LNCaP clone FGC (cell line): Measurements from ENCODE around the gene RHOBTB3.

ENCODE experiments used
- DNase-seq: peaks from one replicate; pipeline ENCODE4 v3.0.0-alpha.2; 2011; ENCODE audit warnings: low read depth
- H3K4me3 ChIP-seq: 2 replicates; pipeline ENCODE4 v1.5.1; 2011; ENCODE audit warnings: mild to moderate bottlenecking, low read depth, low read length, control low read depth
- CTCF ChIP-seq: IDR thresholded peaks from 2 replicates; pipeline ENCODE4 v1.5.1; 2012; ENCODE audit warnings: mild to moderate bottlenecking; ENCODE audit not compliant: control insufficient read depth, insufficient read depth; ENCODE audit errors: extremely low read depth

RHOBTB3 gene

GRCh38 chr5:95725071-95725820 lies 5.9 kb upstream of the RHOBTB3 start:
- no peak overlapping the region for H3K4me3 ChIP-seq
- DNase-seq: no peak
- TF ChIP-seq CTCF: no peak

GRCh38 chr5:95725937-95726810 lies 5.0 kb upstream of the RHOBTB3 start:
- DNase-seq: no peak
- TF ChIP-seq CTCF: no peak
- no peak overlapping the region for H3K4me3 ChIP-seq

GRCh38 chr5:95726811-95727763 lies 4.0 kb upstream of the RHOBTB3 start:
- H3K4me3 ChIP-seq: no peak overlapping the region
- TF ChIP-seq CTCF: no peak
- DNase-seq: no peak

GRCh38 chr5:95727764-95728191 lies 3.4 kb upstream of the RHOBTB3 start:
- TF ChIP-seq CTCF: no peak
- H3K4me3 ChIP-seq: no peak overlapping the region
- no peak for DNase-seq

DNA sequence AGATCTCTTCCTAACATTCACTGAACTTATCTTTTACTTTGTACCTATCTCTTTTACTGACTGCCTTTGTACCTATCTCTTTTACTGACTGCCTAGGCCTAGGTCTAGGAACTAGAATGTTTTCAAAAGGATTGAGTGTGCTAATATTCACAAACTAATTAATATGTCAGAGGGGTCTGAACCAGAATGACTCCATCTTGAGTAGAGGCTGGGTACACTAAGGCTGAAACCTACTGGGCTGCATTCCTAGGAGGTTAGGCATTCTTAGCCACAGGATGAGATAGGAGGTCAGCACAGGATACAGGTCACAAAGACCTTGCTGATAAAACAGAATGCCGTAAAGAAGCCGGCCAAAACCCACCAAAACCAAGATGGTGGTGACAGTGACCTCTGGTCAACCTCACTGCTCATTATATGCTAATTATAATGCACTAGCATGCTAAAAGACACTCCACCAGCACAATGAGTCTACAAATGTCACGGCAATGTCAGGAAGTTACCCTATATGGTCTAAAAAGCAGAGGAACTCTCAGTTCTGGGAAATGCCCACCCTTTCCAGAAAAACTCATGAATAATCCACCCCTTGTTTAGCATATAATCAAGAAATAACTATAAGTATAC lies 2.5 kb upstream of the RHOBTB3 start:
- TF ChIP-seq CTCF: no peak
- DNase-seq: no peak
- H3K4me3 ChIP-seq: no peak overlapping the region
